ENCODE measurements around the gene TAPT1.

TAPT1 gene

GRCh38 chr4:16235209-16235608, 8.9 kb upstream of the TAPT1 start:
- peaks cover 11% of the 10 kb centered on the region for H3K4me1 Mint-ChIP-seq

GRCh38 chr4:16233569-16234177, 7.4 kb upstream of the TAPT1 start:
- no peak for ATAC-seq (ENCODE audit: low read depth)
- H3K36me3 Mint-ChIP-seq = no peaks in the 10 kb centered on the region
- no peak overlapping the region for H3K27ac Mint-ChIP-seq

More at GRCh38 chr4:16235209-16235608, 8.9 kb upstream of the TAPT1 start:
- DNase-seq (ENCODE audit: low spot score in 2 of 2) = no peak
- no peak for ATAC-seq (ENCODE audit: low read depth)
- no peak overlapping the region for H3K27ac Mint-ChIP-seq
- no peak overlapping the region for H3K4me3 Mint-ChIP-seq
- no peaks in the 10 kb centered on the region for H3K9me3 Mint-ChIP-seq
- H3K27me3 Mint-ChIP-seq = no peaks in the 10 kb centered on the region
- no peaks in the 10 kb centered on the region for H3K36me3 Mint-ChIP-seq

GRCh38 chr4:16231570-16232245, 5.4 kb upstream of the TAPT1 start:
- Mint-ChIP-seq H3K4me3 (no peak overlapping the region), H3K36me3 (no peaks in the 10 kb centered on the region), H3K27me3 (no peaks in the 10 kb centered on the region), H3K27ac (no peak overlapping the region), H3K4me1 (peaks cover 18% of the 10 kb centered on the region), H3K9me3 (no peaks in the 10 kb centered on the region)
- ATAC-seq (ENCODE audit: low read depth) = no peak
- no peak for DNase-seq (ENCODE audit: low spot score in 2 of 2)

More at GRCh38 chr4:16233569-16234177, 7.4 kb upstream of the TAPT1 start:
- H3K4me1 Mint-ChIP-seq = peaks cover 11% of the 10 kb centered on the region
- no peak for DNase-seq (ENCODE audit: low spot score in 2 of 2)
- no peaks in the 10 kb centered on the region for H3K27me3 Mint-ChIP-seq
- H3K9me3 Mint-ChIP-seq = no peaks in the 10 kb centered on the region
- H3K4me3 Mint-ChIP-seq = no peak overlapping the region

GRCh38 chr4:16230308-16230707, 4.0 kb upstream of the TAPT1 start:
- ATAC-seq (ENCODE audit: low read depth) (no peak), DNase-seq (ENCODE audit: low spot score in 2 of 2) (no peak)
- Mint-ChIP-seq H3K4me1 (peaks cover 18% of the 10 kb centered on the region), H3K36me3 (no peaks in the 10 kb centered on the region), H3K27me3 (no peaks in the 10 kb centered on the region), H3K9me3 (no peaks in the 10 kb centered on the region), H3K27ac (peak overlapping the region; percentile 33), H3K4me3 (no peak overlapping the region)

GRCh38 chr4:16229604-16230003, 3.3 kb upstream of the TAPT1 start:
- Mint-ChIP-seq H3K27me3 (no peaks in the 10 kb centered on the region), H3K9me3 (no peaks in the 10 kb centered on the region), H3K4me1 (peaks cover 18% of the 10 kb centered on the region), H3K27ac (no peak overlapping the region), H3K4me3 (no peak overlapping the region), H3K36me3 (no peaks in the 10 kb centered on the region)
- ATAC-seq (ENCODE audit: low read depth) (no peak), DNase-seq (ENCODE audit: low spot score in 2 of 2) (no peak)

GRCh38 chr4:16227462-16227868, 1.2 kb upstream of the TAPT1 start:
- Mint-ChIP-seq H3K4me1 (peaks cover 28% of the 10 kb centered on the region), H3K27me3 (no peaks in the 10 kb centered on the region), H3K4me3 (peak overlapping the region; percentile 95), H3K9me3 (no peaks in the 10 kb centered on the region), H3K36me3 (no peaks in the 10 kb centered on the region), H3K27ac (peak overlapping the region; percentile 92)
- ATAC-seq (ENCODE audit: low read depth) (no peak), DNase-seq (ENCODE audit: low spot score in 2 of 2) (peak; percentile 9 to 16)

GRCh38 chr4:16226816-16227461, 668 bp upstream of the TAPT1 start:
- Mint-ChIP-seq H3K9me3 (no peaks in the 10 kb centered on the region), H3K4me3 (peak overlapping the region; percentile 95), H3K36me3 (no peaks in the 10 kb centered on the region), H3K27ac (peak overlapping the region; percentile 92), H3K4me1 (peaks cover 28% of the 10 kb centered on the region), H3K27me3 (no peaks in the 10 kb centered on the region)
- peak in 1 of 2 donors; percentile 48 for DNase-seq (ENCODE audit: low spot score in 2 of 2)
- ATAC-seq (ENCODE audit: low read depth) = peak; percentile 23

GRCh38 chr4:16225167-16225862, 956 bp downstream of the TAPT1 start:
- DNase-seq (ENCODE audit: low spot score in 2 of 2) (no peak), ATAC-seq (ENCODE audit: low read depth) (no peak)
- Mint-ChIP-seq H3K4me3 (peak overlapping the region; percentile 80), H3K9me3 (no peaks in the 10 kb centered on the region), H3K27ac (peak overlapping the region; percentile 73), H3K4me1 (peaks cover 26% of the 10 kb centered on the region), H3K27me3 (no peaks in the 10 kb centered on the region), H3K36me3 (no peaks in the 10 kb centered on the region)

- Mint-ChIP-seq H3K27ac (peak overlapping the region; percentile 73), H3K27me3 (no peaks in the 10 kb centered on the region), H3K4me3 (peak overlapping the region; percentile 44), H3K9me3 (no peaks in the 10 kb centered on the region), H3K4me1 (peaks cover 26% of the 10 kb centered on the region), H3K36me3 (peaks cover under 1% of the 10 kb centered on the region)
- ATAC-seq (ENCODE audit: low read depth) (no peak), DNase-seq (ENCODE audit: low spot score in 2 of 2) (no peak)
These were observed 1.8 kb downstream of the TAPT1 start for GRCh38 chr4:16224264-16225166.

GRCh38 chr4:16222957-16223527, 3.2 kb downstream of the TAPT1 start:
- Mint-ChIP-seq H3K27me3 (no peaks in the 10 kb centered on the region), H3K4me3 (peak overlapping the region; percentile 21), H3K4me1 (peaks cover 28% of the 10 kb centered on the region), H3K9me3 (no peaks in the 10 kb centered on the region), H3K36me3 (peaks cover 4% of the 10 kb centered on the region), H3K27ac (peak overlapping the region; percentile 14)
- DNase-seq (ENCODE audit: low spot score in 2 of 2) (no peak), ATAC-seq (ENCODE audit: low read depth) (no peak)

GRCh38 chr4:16218950-16219349, 7.3 kb downstream of the TAPT1 start:
- H3K9me3 Mint-ChIP-seq = no peaks in the 10 kb centered on the region
- H3K4me3 Mint-ChIP-seq = no peak overlapping the region
- H3K36me3 Mint-ChIP-seq = peaks cover 19% of the 10 kb centered on the region
- H3K4me1 Mint-ChIP-seq = peaks cover 39% of the 10 kb centered on the region
- no peak overlapping the region for H3K27ac Mint-ChIP-seq
- no peak for ATAC-seq (ENCODE audit: low read depth)
- H3K27me3 Mint-ChIP-seq = no peaks in the 10 kb centered on the region
- DNase-seq (ENCODE audit: low spot score in 2 of 2) = no peak

- ATAC-seq (ENCODE audit: low read depth) (peak; percentile 48), DNase-seq (ENCODE audit: low spot score in 2 of 2) (no peak)
- Mint-ChIP-seq H3K36me3 (peaks cover 22% of the 10 kb centered on the region), H3K4me1 (peaks cover 29% of the 10 kb centered on the region), H3K27me3 (no peaks in the 10 kb centered on the region), H3K9me3 (no peaks in the 10 kb centered on the region), H3K4me3 (no peak overlapping the region), H3K27ac (no peak overlapping the region)
These were observed 8.8 kb downstream of the TAPT1 start for GRCh38 chr4:16217300-16218051.
